Left ventricle myocardium inferior (tissue), 1 donor: Measurements from ENCODE around the gene AFAP1. TPM values are rescaled to one million over a fixed set of nuclear protein-coding genes. Genes with fewer than 3 reads are reported as not detected.

ENCODE experiments used
- DNase-seq: peaks from one replicate; pipeline ENCODE4 v3.0.0-alpha.2; 2020
- H3K27ac ChIP-seq: fragments of 200-600 bp; replicated peaks from 2 replicates; pipeline ENCODE4 v1.8.0; 2021
- H3K27me3 ChIP-seq: fragments of 200-600 bp; 2 replicates; pipeline ENCODE4 v1.8.0; 2021; ENCODE audit warnings: low read depth
- H3K36me3 ChIP-seq: fragments of 200-600 bp; 2 replicates; pipeline ENCODE4 v1.8.0; 2021
- H3K4me1 ChIP-seq: fragments of 200-600 bp; 2 replicates; pipeline ENCODE4 v1.8.0; 2021
- H3K4me3 ChIP-seq: fragments of 200-600 bp; 2 replicates; pipeline ENCODE4 v1.8.0; 2021; ENCODE audit warnings: mild to moderate bottlenecking, moderate library complexity
- H3K9me3 ChIP-seq: fragments of 200-600 bp; replicated peaks from 2 replicates; pipeline ENCODE4 v1.8.0; 2021
- intact Hi-C: fragments of 100-400 bp; cut with micrococcal nuclease; formaldehyde crosslinking; loops from one replicate; pipeline ENCODE4 v1.11.0; 2022
- total RNA-seq: library from RNA; stranded (reverse); fragmentation: NEBNext Ultra II Directional; extraction: Animal tissue kit (Norgen Biotek cat#: 25700); gene quantifications from one replicate; pipeline ENCODE4 v1.2.1, GENCODE V29; 2021
- TF ChIP-seq, protein P1 (sequence below): fragments of 200-600 bp; IDR thresholded peaks from 2 replicates; pipeline ENCODE4 v1.8.0; 2021; ENCODE audit warnings: antibody characterized with exemption, mild to moderate bottlenecking, borderline replicate concordance
- donor health status: DM: no; HTN: yes; CAD: no; lungs with severe emphysema.

AFAP1 gene
- total RNA-seq, 1 donor from 2014 or later = 6.8 TPM

DNA sequence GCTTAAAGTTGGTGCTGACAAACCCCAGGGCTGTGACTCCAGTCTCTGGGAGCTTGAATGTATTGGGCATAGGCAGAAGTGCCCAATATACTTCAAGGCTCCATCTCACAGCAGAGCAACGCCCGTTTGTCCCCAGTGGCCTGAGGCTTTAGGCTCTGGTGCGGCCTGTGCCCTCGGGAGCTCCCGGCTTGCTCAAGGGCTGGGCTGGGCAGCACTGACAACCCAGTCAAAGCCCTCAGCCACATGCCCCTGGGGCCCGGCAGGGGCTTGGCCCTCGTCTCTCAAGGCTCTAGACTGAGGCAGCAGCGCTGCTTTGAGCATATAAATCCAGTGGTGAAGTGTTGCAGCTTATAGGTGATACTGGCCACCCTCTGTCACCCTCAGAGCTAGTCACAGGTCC lies 203.7 kb downstream of the AFAP1 start:
- Histone ChIP-seq H3K27me3 (peaks cover 8% of the 10 kb centered on the region), H3K36me3 (no peaks in the 10 kb centered on the region), H3K4me1 (no peaks in the 10 kb centered on the region), H3K27ac (no peak overlapping the region), H3K9me3 (no peaks in the 10 kb centered on the region), H3K4me3 (no peak overlapping the region)
- DNase-seq = peak; percentile 6
- TF ChIP-seq, protein P1, sequence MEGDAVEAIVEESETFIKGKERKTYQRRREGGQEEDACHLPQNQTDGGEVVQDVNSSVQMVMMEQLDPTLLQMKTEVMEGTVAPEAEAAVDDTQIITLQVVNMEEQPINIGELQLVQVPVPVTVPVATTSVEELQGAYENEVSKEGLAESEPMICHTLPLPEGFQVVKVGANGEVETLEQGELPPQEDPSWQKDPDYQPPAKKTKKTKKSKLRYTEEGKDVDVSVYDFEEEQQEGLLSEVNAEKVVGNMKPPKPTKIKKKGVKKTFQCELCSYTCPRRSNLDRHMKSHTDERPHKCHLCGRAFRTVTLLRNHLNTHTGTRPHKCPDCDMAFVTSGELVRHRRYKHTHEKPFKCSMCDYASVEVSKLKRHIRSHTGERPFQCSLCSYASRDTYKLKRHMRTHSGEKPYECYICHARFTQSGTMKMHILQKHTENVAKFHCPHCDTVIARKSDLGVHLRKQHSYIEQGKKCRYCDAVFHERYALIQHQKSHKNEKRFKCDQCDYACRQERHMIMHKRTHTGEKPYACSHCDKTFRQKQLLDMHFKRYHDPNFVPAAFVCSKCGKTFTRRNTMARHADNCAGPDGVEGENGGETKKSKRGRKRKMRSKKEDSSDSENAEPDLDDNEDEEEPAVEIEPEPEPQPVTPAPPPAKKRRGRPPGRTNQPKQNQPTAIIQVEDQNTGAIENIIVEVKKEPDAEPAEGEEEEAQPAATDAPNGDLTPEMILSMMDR = no peak
- intact Hi-C loops = no loop called here

DNA sequence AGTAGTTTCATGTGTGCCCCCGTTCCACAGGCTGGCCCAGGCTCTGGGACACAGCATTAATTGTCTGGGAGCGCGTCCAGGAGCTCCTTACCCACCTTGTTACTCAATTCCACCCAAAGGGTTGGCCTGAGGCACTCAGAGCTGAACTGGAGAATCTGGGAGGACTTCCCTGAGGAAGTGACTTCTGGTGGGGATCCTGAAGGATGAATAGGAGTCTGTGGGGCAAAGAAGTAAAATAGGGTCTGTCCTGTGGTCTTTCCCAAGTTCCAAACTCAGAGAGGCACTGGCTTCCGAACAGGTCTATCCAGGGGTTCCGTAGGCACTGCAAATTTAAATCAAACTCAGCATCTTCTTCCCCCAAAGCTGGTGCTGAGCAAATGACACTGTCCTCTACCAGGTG lies 204.3 kb downstream of the AFAP1 start:
- Histone ChIP-seq H3K4me3 (no peak overlapping the region), H3K27ac (no peak overlapping the region), H3K36me3 (no peaks in the 10 kb centered on the region), H3K9me3 (no peaks in the 10 kb centered on the region), H3K27me3 (peaks cover 8% of the 10 kb centered on the region), H3K4me1 (no peaks in the 10 kb centered on the region)
- TF ChIP-seq, protein P1 = no peak
- no peak for DNase-seq
- intact Hi-C loops = no loop called here

DNA sequence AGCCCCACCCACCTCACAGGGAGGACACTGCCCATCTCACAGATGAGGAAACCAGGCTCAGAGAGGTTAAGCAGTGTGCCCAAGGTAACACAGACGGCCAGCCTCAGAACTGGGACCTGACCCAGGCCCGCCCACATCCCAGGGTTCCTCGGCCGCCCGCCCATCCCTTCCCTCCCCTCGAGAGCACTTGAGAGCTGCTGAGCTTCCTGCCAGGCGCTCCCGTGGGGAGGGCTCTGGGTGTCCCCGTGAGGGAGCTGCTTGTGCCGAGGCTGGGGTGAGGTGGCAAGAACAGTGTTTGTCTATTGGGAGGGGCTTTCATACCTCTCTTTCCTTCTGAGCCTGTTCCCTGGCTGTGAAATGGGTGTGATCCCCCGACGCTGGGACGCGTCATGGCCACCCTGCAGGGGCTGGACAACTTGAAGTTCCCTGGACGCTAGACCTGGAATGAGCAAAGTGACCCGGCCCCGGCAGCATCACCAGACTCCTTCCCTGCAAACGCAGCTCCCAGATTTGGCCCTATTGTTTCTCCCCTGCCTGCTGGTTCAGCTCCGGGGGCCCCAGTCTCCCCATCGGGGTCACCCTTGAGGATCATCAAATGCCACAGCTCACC lies 204.9 kb downstream of the AFAP1 start:
- H3K9me3 ChIP-seq = no peaks in the 10 kb centered on the region
- no peak overlapping the region for H3K27ac ChIP-seq
- H3K27me3 ChIP-seq = peaks cover 8% of the 10 kb centered on the region
- no peak overlapping the region for H3K4me3 ChIP-seq
- H3K4me1 ChIP-seq = no peaks in the 10 kb centered on the region
- no peaks in the 10 kb centered on the region for H3K36me3 ChIP-seq
- TF ChIP-seq, protein P1 = no peak
- intact Hi-C loops = no loop called here
- peak; percentile 11 for DNase-seq

DNA sequence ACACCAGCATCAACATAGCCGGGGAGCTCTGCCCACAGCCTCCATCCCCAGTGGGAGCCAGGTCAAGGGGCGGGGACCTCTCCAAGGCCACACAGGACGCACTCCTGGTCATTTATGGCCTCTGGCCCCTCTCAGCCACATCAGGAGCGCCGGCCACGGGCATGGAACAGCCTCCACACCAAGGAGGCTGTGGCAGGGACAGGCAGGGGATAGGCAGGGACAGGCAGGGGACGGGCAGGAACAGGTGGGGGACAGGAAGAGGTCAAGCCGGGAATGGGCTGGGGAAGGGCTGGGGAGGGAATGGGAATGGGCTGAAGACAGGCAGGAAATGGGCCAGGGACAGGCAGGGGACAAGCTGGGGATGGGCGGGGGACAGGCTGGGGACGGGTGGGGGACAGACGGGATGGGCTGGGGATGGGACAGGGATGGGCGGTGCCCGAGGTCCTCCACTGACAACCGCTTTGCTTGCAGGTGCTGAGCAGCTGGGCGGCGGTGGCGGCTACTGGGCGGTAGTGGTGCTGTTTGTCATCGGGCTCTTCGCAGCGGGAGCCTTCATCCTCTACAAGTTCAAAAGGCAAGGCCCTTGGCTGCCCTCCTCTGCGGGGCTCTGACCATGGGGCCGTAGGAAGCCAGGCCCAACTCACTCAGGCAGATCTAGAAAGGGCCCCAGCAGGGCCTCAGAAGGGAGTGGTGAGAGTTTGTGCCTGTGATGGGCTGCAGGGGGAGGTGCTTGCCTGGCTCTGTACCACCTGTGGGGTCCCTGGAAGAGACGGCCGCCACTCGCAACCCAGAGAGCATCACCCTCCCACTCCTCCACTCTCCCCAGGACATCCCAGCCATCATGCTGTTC lies 205.6 kb downstream of the AFAP1 start:
- H3K27ac ChIP-seq = no peak overlapping the region
- peaks cover 8% of the 10 kb centered on the region for H3K27me3 ChIP-seq
- H3K4me3 ChIP-seq = no peak overlapping the region
- no peaks in the 10 kb centered on the region for H3K4me1 ChIP-seq
- H3K36me3 ChIP-seq = no peaks in the 10 kb centered on the region
- H3K9me3 ChIP-seq = no peaks in the 10 kb centered on the region
- TF ChIP-seq, protein P1 = no peak
- intact Hi-C loops = no loop called here
- DNase-seq = peak; percentile 11

DNA sequence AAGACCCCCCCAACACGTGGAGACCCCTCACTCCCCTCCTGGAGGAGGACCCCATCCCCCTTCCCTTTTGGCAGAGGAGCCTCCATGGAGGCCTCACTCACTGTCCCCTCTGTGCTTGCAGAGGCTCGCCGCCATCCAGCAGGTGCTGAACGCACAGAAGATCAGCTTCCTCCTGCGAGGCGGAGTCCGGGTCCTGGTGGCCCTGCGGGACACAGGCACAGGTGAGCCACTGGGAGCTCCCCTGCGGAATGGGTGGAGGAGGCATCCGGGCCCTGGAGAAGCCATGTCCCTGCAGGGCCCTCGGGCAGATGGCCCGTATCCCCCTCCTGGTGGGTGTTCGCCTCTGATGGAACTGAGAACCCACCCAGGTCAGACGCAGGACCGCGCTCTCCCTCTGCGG lies 206.5 kb downstream of the AFAP1 start:
- Histone ChIP-seq H3K27ac (no peak overlapping the region), H3K27me3 (peaks cover 8% of the 10 kb centered on the region), H3K36me3 (no peaks in the 10 kb centered on the region), H3K4me1 (no peaks in the 10 kb centered on the region), H3K4me3 (no peak overlapping the region), H3K9me3 (no peaks in the 10 kb centered on the region)
- intact Hi-C loops = no loop called here
- TF ChIP-seq, protein P1 = no peak
- no peak for DNase-seq
